Prostate gland (tissue), 2 donors: ENCODE measurements around the gene CCDC188. TPM values are rescaled to one million over a fixed set of nuclear protein-coding genes. Genes with fewer than 3 reads are reported as not detected.

Experiments used
- DNase-seq: peaks from one replicate; pipeline ENCODE4 v3.0.0-alpha.2; 2019; ENCODE audit warnings: low spot score
- H3K27ac ChIP-seq, 2 donors: fragments of 200-600 bp; sonication (generic); 2 replicates each; pipeline ENCODE4 v1.5.1; 2017 to 2019
- H3K27me3 ChIP-seq: fragments of 200-600 bp; sonication (generic); replicated peaks from 2 replicates; pipeline ENCODE4 v1.5.1; 2019; ENCODE audit not compliant: insufficient read depth
- H3K36me3 ChIP-seq, 2 donors: fragments of 200-600 bp; sonication (generic); 1 replicate in 1 of 2; 2 replicates in 1 of 2; pipeline versions ENCODE4 v1.5.1 to v1.8.1; 2017 to 2019
- H3K4me1 ChIP-seq: fragments of 200-600 bp; sonication (generic); replicated peaks from 2 replicates; pipeline ENCODE4 v1.5.1; 2019
- H3K4me3 ChIP-seq, 2 donors: fragments of 200-600 bp; sonication (generic); 2 replicates each; pipeline ENCODE4 v1.5.1; 2017 to 2019
- H3K9me3 ChIP-seq: fragments of 200-600 bp; sonication (generic); 2 replicates; pipeline ENCODE4 v1.5.1; 2017
- POLR2A ChIP-seq: fragments of 450-650 bp; IDR thresholded peaks from one replicate; pipeline ENCODE4 v1.6.1; 2016; ENCODE audit warnings: antibody characterized with exemption, mild to moderate bottlenecking
- POLR2AphosphoS5 ChIP-seq: sonication (generic); formaldehyde crosslinking; IDR thresholded peaks from one replicate; pipeline ENCODE4 v1.6.1; 2017; ENCODE audit warnings: antibody characterized with exemption
- WGBS: methylation state at CpG from one replicate; pipeline ENCODE4 v1.1.5; 2018; 5-methylcytosine and 5-hydroxymethylcytosine counted together
- intact Hi-C: fragments of 100-400 bp; cut with DNase I; formaldehyde crosslinking; loops from one replicate; pipeline ENCODE4 v1.14.2; 2022
- total RNA-seq, 2 donors: library from RNA; depleted of rRNA; stranded (reverse); fragments of >200 nt; gene quantifications; one replicate each; pipeline ENCODE4 v1.1.0, GENCODE V29; 2016
- TF ChIP-seq, protein P1 (sequence below), 4 experiments: fragments of 200-600 bp in 2 of 4; fragments of 450-650 bp in 2 of 4; sonication (generic) in 2 of 4; IDR thresholded peaks; 1 replicate in 3 of 4; 2 replicates in 1 of 4; pipeline ENCODE4 v1.5.1; 2016 to 2019; ENCODE audit warnings: antibody characterized with exemption in 4 of 4, mild to moderate bottlenecking in 2 of 4, moderate library complexity in 2 of 4

CCDC188 gene
- 1 to 10 TPM in 1 of 2 donors, not detected in 1; 1.2 TPM for total RNA-seq

DNA sequence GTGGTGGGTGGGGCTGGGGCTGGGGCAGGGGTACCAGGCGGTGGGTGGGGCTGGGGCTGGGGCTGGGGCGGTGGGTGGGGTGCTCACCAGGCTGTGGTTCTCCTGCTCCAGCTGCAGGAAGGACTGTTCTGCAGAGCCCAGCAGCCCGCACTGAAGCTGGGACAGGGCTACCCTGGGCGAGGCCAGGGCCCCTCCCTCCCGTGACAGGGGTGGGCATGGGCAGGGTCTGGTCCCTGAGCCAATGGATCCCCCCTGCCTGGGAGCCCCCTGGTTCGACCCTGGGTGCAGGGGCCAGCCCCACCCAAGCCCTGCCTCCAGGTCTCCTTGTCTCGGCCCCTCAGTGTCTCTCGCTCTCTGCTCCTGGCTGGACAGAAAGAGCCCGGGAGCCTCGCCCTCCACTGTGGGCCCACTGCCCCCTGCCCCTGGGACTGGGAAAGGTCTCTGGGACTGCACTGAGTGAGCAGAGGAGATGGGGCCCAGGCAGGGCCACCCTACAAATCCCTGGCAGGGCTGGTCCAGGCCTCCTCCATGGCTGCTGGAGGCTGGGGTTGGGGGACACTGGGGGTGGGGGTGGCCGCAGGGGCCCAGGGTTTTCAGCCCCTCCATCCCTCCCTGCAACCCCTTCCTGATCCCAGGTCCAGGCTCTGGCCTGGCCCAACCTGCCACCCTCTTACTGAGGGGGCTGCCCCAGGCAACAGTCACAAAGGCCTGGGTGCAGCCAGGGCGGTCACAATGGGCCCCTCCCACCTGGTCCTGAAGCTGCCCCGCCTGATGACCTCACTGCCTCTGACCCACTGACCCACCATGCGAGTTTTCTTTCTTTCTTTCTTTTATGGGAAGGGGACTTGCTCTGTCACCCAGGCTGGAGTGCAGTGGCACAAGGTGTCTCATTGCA lies at the start of gene CCDC188:
Gene CCDC188 (minus strand): TSS at position 675 of the 895 bp plus-strand sequence. CDS start 69 bp downstream, at position 606.
- WGBS: 78% methylated on average over 13 of the region's 14 CpGs
- DNase-seq: no peak
- Histone ChIP-seq H3K27me3 (no peaks in the 10 kb centered on the region), H3K9me3 (no peaks in the 10 kb centered on the region), H3K27ac (no peak within 1 kb of the TSS), H3K36me3 (no peaks in the 10 kb centered on the region), H3K4me1 (no peaks in the 10 kb centered on the region), H3K4me3 (no peak within 1 kb of the TSS)
- no peak for TF ChIP-seq POLR2AphosphoS5
- TF ChIP-seq POLR2A: no peak
- TF ChIP-seq, protein P1, sequence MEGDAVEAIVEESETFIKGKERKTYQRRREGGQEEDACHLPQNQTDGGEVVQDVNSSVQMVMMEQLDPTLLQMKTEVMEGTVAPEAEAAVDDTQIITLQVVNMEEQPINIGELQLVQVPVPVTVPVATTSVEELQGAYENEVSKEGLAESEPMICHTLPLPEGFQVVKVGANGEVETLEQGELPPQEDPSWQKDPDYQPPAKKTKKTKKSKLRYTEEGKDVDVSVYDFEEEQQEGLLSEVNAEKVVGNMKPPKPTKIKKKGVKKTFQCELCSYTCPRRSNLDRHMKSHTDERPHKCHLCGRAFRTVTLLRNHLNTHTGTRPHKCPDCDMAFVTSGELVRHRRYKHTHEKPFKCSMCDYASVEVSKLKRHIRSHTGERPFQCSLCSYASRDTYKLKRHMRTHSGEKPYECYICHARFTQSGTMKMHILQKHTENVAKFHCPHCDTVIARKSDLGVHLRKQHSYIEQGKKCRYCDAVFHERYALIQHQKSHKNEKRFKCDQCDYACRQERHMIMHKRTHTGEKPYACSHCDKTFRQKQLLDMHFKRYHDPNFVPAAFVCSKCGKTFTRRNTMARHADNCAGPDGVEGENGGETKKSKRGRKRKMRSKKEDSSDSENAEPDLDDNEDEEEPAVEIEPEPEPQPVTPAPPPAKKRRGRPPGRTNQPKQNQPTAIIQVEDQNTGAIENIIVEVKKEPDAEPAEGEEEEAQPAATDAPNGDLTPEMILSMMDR (IDR thresholded peaks at IDR 0.05): no peak
- intact Hi-C loops: no loop called here

DNA sequence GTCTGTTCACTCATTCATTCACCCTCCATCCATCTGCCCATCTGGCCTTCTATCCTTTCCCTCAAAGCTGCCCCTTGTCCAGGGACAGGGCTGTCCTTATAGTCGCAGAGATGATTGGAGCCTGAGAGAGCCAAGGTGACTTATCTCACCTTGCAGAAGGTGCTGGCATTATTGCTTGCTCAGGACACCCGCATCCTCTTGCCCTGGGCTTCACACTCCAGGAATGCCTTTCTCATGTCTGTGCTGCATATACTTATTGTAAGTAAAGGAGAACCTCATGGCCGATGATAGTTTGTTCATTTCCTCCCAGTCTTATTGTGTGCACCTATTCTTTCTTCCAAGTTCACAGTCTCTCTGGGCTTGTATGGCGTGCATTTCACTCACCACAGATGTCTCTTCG lies 49.1 kb upstream of the CCDC188 start:
- Histone ChIP-seq H3K9me3 (no peaks in the 10 kb centered on the region), H3K4me1 (peaks cover 5% of the 10 kb centered on the region), H3K4me3 (no peak overlapping the region), H3K27ac (no peak overlapping the region), H3K36me3 (no peaks in the 10 kb centered on the region), H3K27me3 (no peaks in the 10 kb centered on the region)
- 96% methylated on average over 5 of the region's 5 CpGs for WGBS
- DNase-seq: no peak
- no peak for TF ChIP-seq POLR2AphosphoS5
- TF ChIP-seq POLR2A: no peak
- TF ChIP-seq, protein P1 (IDR thresholded peaks at IDR 0.05): no peak
- intact Hi-C loops: no loop called here

DNA sequence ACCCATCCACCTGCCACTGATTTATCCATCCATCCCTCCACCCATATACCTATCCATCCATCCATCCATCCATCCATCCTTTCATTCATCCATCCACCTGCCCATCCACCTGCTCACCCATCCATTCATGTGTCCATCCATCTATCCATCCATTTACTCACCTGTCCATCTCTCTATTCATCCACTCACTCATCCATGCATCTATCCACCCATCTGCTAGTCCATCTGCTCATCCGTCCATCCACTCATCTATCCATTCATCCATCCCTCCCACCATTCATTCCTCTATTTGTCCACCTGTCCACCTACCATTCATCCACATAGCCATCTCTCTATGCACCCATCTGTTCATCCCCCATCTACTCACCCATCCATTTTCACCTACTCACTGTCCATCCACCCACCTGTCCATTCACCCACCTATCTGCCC lies 48.6 kb upstream of the CCDC188 start:
- no peaks in the 10 kb centered on the region for H3K36me3 ChIP-seq
- intact Hi-C loops: no loop called here
- no peak for DNase-seq
- H3K4me3 ChIP-seq: no peak overlapping the region
- H3K9me3 ChIP-seq: no peaks in the 10 kb centered on the region
- no peaks in the 10 kb centered on the region for H3K27me3 ChIP-seq
- TF ChIP-seq, protein P1 (IDR thresholded peaks at IDR 0.05): no peak
- TF ChIP-seq POLR2AphosphoS5 (no peak), POLR2A (no peak)
- peaks cover 5% of the 10 kb centered on the region for H3K4me1 ChIP-seq
- no peak overlapping the region for H3K27ac ChIP-seq
- WGBS: 98% methylated on average over 1 of the region's 1 CpG

DNA sequence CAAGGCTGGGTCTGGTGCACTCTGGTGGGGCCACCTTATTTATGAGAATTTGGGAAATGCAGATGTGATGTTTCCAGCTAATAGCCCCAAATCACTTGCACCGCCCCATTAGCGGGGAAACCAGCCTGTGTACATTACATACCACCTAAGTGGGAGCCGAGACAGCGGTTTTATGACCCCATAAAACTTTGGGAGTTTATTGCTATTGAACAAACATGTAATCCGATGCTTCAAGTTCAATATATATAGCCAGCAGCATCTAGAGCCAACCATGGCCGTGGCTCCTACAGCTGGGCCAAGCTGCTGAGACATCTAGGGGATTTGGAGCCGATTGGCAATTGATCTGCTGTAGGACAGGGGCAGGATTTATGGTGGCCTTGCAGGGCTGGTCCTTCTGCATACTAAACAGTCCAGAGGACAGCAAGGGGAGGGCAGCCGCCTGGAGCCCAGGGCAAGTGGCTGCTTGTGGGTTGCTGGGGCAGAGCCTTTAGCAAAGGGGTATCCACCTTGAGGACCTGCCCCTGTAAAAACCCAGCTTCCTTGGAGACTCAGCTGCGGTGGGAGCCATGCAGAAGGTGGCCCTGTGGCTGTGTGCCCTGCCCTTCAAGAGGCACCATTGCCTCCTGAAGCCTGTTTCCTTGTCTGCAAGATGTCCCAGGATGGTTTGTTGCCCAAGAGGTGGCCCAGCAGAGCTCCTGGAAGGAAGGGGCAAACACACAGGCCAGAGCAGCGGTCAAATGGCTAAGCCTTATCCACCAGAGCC lies 47.9 kb upstream of the CCDC188 start:
- intact Hi-C loops: no loop called here

DNA sequence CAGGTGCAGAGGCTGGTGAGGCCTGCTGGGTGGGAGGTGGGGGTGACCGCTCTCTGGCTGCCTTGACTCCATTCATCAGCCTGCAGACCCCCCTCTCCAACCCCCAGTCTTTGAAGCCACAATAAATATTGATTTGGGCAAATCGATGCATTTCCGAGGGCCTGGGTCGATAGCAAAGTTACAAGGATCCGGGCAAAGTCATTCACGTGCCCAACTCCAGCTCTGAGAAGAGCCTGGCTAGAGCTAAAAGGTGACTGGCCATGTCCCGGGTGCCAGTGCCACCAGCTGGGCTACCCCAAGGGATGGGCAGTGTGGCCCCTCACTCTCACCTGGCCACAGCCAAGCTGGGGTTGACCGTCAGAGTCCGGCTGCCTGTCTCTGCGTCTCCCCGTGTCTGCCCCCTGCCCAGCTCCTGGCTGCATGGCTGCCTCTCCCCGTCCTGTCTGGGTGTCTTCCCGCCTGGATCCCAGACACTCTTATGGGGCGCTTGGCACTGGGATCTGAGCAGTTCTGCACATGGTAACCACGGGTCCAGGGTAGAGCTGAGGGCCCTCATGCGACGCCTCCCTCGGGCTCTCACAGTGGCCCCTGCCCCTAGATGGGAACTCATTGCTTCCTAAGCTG lies 46.7 kb upstream of the CCDC188 start:
- 82% methylated on average over 15 of the region's 18 CpGs for WGBS
- intact Hi-C loops: no loop called here

More for the DNA sequence above, 47.9 kb upstream of the CCDC188 start:
- peak; percentile 34 for DNase-seq
- no peaks in the 10 kb centered on the region for H3K9me3 ChIP-seq
- H3K4me1 ChIP-seq: peaks cover 5% of the 10 kb centered on the region
- TF ChIP-seq POLR2A (no peak), POLR2AphosphoS5 (peak; percentile 70)
- no peaks in the 10 kb centered on the region for H3K36me3 ChIP-seq
- no peak overlapping the region for H3K27ac ChIP-seq
- H3K27me3 ChIP-seq: no peaks in the 10 kb centered on the region
- no peak overlapping the region for H3K4me3 ChIP-seq
- 33% methylated on average over 10 of the region's 10 CpGs for WGBS

More for the DNA sequence above, 46.7 kb upstream of the CCDC188 start:
- no peaks in the 10 kb centered on the region for H3K9me3 ChIP-seq
- no peak for DNase-seq
- no peak overlapping the region for H3K4me3 ChIP-seq
- peaks cover 5% of the 10 kb centered on the region for H3K4me1 ChIP-seq
- H3K27me3 ChIP-seq: no peaks in the 10 kb centered on the region
- H3K27ac ChIP-seq: no peak overlapping the region
- TF ChIP-seq POLR2AphosphoS5 (no peak), POLR2A (no peak)
- TF ChIP-seq, protein P1 (IDR thresholded peaks at IDR 0.05): no peak
- H3K36me3 ChIP-seq: no peaks in the 10 kb centered on the region
